ENCODE measurements around the gene LSG1. TPM values are rescaled to one million over a fixed set of nuclear protein-coding genes. Genes with fewer than 3 reads are reported as not detected.

The LSG1 gene
- polyA plus RNA-seq, 1 experiment, result 23.9 TPM

DNA sequence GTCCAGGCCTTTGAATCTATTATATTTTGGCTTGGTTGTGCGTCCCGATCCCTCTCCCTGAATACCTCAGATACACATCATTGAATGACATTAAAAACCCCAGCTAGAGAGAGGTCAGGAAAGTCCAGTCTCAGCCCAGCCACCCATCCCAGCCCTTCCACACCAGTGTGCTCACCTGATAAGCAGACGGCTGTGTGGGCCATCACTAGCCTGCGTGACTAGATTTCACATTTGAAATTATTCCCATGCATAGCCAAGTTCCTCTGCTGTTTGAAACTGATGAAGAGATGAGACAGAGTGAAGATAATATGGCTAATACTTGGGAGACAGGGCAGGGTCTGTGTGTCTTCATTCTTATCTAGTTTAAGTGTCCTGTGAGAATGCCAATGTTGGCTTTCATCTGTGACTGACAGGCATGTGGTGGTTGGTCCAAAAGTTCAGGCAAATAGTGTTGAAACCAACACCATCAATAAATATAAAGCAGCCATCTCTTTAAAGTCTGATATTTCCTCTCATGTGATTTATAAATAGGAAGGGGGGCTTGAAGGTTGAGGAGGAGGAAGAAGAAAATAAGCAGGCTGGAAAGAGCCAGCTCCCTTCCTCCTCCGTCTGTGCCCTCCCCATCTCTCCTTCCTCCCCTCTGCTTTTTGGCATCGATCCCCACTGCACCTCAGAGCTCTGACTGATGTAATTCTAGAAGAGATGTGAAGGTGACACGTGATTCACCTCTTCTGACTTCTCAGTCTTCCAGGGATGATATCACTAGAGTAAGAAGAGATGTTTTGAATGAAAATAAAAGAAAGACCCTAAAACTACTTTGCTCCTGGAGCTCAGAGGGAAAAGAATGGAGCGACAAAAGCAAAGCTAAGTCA is 18.7 kb upstream of the LSG1 start:
- DNase-seq (ENCODE audit: low read depth), result no peak

GRCh38 chr3:194689493-194689944 is 17.5 kb upstream of the LSG1 start:
- CTCF ChIA-PET, result interaction anchor here (0.7 to 1.3 kb wide), 6 partner anchors 10 to 581 kb away, joined by 3 to 4 read pairs (median 4); partner anchors contain the start of gene LSG1
- POLR2A ChIA-PET, result no interaction called here
- peaks cover 6% of the 10 kb centered on the region for H3K36me3 ChIP-seq (ENCODE audit: control insufficient read depth, insufficient read depth, low read length)
- H3K27me3 ChIP-seq (ENCODE audit: control insufficient read depth, insufficient read depth, low read length), result no peaks in the 10 kb centered on the region; the same call in 1 of the 2 replicates
- peak overlapping the region; percentile 1; the same call in 1 of the 2 replicates for H3K4me3 ChIP-seq (ENCODE audit: low read depth, low read length)
- TF ChIP-seq, protein P1, sequence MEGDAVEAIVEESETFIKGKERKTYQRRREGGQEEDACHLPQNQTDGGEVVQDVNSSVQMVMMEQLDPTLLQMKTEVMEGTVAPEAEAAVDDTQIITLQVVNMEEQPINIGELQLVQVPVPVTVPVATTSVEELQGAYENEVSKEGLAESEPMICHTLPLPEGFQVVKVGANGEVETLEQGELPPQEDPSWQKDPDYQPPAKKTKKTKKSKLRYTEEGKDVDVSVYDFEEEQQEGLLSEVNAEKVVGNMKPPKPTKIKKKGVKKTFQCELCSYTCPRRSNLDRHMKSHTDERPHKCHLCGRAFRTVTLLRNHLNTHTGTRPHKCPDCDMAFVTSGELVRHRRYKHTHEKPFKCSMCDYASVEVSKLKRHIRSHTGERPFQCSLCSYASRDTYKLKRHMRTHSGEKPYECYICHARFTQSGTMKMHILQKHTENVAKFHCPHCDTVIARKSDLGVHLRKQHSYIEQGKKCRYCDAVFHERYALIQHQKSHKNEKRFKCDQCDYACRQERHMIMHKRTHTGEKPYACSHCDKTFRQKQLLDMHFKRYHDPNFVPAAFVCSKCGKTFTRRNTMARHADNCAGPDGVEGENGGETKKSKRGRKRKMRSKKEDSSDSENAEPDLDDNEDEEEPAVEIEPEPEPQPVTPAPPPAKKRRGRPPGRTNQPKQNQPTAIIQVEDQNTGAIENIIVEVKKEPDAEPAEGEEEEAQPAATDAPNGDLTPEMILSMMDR (IDR thresholded peaks at IDR 0.05; ENCODE audit: insufficient read depth, low read depth, low read length), result no peak
- no peak for DNase-seq (ENCODE audit: low read depth)

More for the DNA sequence above, 18.7 kb upstream of the LSG1 start:
- Histone ChIP-seq H3K4me3 (ENCODE audit: low read depth, low read length) (no peak overlapping the region), H3K36me3 (ENCODE audit: control insufficient read depth, insufficient read depth, low read length) (peaks cover 6% of the 10 kb centered on the region), H3K27me3 (ENCODE audit: control insufficient read depth, insufficient read depth, low read length) (peaks cover 1% of the 10 kb centered on the region)
- TF ChIP-seq, protein P1 (IDR thresholded peaks at IDR 0.05; ENCODE audit: insufficient read depth, low read depth, low read length), result no peak
- ChIA-PET POLR2A (no interaction called here), CTCF (interaction anchor here (0.6 kb wide), 1 partner anchor 572 kb away, joined by 3 read pairs; no protein-coding TSS in a partner anchor)

DNA sequence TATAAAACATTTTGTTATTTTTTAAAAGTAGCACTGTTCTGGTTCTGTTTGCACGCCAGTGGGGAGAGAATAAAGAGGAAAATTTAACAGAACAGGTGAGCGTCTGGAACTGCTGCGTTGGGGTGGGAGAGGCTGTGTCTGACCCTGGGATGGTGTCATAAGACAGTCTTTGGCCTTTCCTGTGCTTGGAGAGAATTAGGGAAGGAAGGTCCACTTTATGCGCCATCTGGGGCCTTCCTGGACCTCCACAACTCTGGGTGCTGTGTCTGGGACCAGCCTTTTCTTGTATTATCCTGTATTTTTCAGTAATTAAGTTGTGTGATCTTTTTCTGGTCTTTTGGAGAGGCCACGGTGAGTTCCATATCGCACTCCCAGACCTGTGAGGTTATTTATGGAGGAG is 17.0 kb upstream of the LSG1 start:
- POLR2A ChIA-PET, result interaction anchor here (0.6 kb wide), 1 partner anchor 314 kb away, joined by 4 read pairs; no protein-coding TSS in a partner anchor

GRCh38 chr3:194688200-194688740 is 16.3 kb upstream of the LSG1 start:
- ChIA-PET POLR2A (interaction anchor here (0.6 to 1.3 kb wide), 2 partner anchors 16 to 314 kb away, joined by 4 to 9 read pairs; partner anchors contain the start of gene LSG1), CTCF (interaction anchor here (0.5 to 8.0 kb wide), 11 partner anchors 15 to 582 kb away, joined by 3 to 97 read pairs (median 4); partner anchors contain the start of gene LSG1)
- TF ChIP-seq, protein P1 (IDR thresholded peaks at IDR 0.05; ENCODE audit: insufficient read depth, low read depth, low read length), result no peak
- peaks cover 6% of the 10 kb centered on the region for H3K36me3 ChIP-seq (ENCODE audit: control insufficient read depth, insufficient read depth, low read length)
- no peaks in the 10 kb centered on the region for H3K27me3 ChIP-seq (ENCODE audit: control insufficient read depth, insufficient read depth, low read length)
- DNase-seq (ENCODE audit: low read depth), result no peak
- peak overlapping the region; percentile 71 for H3K4me3 ChIP-seq (ENCODE audit: low read depth, low read length)

More for the DNA sequence above, 17.0 kb upstream of the LSG1 start:
- no peaks in the 10 kb centered on the region for H3K27me3 ChIP-seq (ENCODE audit: control insufficient read depth, insufficient read depth, low read length)
- TF ChIP-seq, protein P1 (IDR thresholded peaks at IDR 0.05; ENCODE audit: insufficient read depth, low read depth, low read length), result no peak
- DNase-seq (ENCODE audit: low read depth), result no peak
- H3K36me3 ChIP-seq (ENCODE audit: control insufficient read depth, insufficient read depth, low read length), result peaks cover 6% of the 10 kb centered on the region
- CTCF ChIA-PET, result interaction anchor here (0.7 to 8.0 kb wide), 6 partner anchors 11 to 581 kb away, joined by 3 to 97 read pairs (median 4); partner anchors contain the start of gene LSG1
- H3K4me3 ChIP-seq (ENCODE audit: low read depth, low read length), result peak overlapping the region; percentile 27

All from BJ (cell line).